Inferior parietal cortex (tissue), 1 donor: ENCODE results near the gene PDLIM5.
"Not testable (repeated sequence)": the region's sequence is repeated elsewhere in the genome, so short reads cannot be mapped to it uniquely, and the experiment has no call there.

Source experiments
- DNase-seq: peaks from one replicate; pipeline ENCODE4 v3.0.0-alpha.2; 2016; ENCODE audit errors: extremely low spot score

PDLIM5 gene

GRCh38 chr4:94462572-94462971 is 10.8 kb downstream of the PDLIM5 start:
- no peak for DNase-seq

DNA sequence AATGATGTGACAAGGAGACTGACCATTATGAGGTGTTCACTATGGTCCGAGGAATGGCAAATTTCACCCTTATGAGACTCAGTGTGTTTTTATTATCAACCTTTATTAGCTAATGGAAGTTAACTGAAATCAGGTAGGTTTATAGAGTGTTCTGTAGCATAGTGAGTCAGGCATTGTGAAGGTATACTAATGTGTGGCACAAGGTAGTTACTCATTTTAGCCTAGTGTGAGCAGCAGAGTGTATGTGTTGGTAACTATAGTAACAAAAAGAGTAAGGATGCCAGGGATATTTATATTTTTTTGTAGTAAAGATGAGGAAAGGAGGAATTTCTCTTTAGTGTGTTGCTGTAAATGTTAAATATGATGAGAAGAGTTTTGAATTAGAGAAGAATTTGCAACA is 12.0 kb downstream of the PDLIM5 start:
- no peak for DNase-seq

- DNase-seq: no peak
Measured at GRCh38 chr4:94466371-94466770, 14.6 kb downstream of the PDLIM5 start.

DNA sequence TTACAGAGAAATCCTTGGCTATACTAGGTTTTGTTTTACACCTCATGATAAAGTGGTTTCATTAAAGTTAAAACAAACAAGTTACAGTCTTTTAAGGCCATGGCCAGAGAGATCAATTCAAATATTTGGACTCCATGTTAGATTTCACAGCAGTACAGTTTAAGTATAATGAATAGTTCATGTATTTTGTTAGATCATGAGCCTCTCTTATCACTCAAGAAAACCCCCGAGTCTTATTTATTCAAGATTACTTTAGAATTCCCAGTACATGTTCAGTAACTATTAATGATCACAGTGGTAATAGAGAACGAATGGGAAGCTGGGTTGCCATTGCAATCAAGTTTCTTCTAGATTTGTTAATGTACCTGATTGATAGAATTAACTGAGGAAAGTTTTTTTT is 15.2 kb downstream of the PDLIM5 start:
- DNase-seq: no peak

DNA sequence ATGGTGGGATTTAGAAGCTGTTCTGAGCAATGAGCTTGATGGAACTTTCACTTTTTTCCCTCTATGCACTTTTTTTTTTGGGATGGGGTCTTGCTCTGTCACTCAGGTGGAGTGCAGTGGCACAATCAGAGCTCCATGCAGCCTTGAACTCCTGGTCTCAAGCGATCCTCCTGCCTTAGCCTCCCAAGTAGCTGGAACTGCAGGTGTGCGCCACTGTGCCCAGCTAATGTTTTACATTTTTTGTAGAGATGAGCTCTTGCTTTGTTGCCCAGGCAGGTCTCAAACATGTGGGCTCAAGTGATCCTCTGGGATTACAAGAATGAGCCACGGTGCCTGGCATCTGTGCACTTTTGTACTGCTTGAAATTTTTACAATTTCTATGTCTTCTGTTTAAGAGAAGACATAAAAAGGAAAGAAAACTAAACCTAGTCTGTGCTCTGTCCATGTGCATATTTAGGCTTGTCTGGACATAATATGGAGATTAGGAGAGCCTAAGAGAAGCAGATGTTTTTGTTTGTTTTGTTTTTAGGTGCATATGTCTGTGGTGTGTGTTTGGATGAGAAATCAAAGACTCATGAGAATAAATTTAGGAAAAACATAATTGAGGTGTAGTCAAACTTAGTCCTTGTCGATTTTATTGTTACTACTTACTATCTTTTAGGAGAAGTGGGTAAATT is 16.5 kb downstream of the PDLIM5 start:
- DNase-seq: no peak

GRCh38 chr4:94469221-94469784 is 17.6 kb downstream of the PDLIM5 start:
- DNase-seq: no peak

DNA sequence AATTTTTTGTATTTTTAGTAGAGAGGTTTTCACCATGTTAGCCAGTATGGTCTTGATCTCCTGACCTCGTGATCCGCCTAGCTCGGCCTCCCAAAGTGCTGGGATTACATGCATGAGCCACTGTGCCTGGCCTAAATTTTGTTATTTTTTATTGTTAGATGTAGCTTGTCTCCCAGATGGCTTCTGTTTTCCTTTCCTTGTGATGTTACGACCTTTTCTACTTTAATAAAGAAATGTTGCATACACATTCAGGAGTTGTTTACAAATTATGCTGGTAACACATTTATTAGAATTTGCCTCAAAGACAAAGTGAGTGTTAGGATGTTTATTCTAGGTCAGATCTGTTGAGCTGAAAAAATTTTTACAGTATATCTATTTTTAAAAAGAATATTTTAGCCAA is 18.4 kb downstream of the PDLIM5 start:
- DNase-seq: no peak

DNA sequence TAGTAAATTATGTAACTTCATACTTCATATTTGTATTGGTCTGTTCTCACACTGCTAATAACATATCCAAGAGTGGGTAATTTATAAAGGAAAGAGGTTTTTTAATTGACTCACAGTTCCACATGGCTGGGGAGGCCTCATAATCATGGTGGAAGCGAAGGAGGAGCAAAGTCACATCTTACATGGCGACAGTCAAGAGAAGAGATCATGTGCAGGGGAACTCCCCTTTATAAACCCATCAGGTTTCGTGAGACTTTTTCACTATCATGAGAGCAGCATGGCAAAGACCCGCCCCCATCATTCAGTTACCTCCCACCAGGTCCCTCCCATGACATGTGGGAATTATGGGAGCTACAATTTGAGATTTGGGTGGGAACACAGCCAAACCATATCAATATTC is 19.0 kb downstream of the PDLIM5 start:
- DNase-seq: not testable (repeated sequence)

DNA sequence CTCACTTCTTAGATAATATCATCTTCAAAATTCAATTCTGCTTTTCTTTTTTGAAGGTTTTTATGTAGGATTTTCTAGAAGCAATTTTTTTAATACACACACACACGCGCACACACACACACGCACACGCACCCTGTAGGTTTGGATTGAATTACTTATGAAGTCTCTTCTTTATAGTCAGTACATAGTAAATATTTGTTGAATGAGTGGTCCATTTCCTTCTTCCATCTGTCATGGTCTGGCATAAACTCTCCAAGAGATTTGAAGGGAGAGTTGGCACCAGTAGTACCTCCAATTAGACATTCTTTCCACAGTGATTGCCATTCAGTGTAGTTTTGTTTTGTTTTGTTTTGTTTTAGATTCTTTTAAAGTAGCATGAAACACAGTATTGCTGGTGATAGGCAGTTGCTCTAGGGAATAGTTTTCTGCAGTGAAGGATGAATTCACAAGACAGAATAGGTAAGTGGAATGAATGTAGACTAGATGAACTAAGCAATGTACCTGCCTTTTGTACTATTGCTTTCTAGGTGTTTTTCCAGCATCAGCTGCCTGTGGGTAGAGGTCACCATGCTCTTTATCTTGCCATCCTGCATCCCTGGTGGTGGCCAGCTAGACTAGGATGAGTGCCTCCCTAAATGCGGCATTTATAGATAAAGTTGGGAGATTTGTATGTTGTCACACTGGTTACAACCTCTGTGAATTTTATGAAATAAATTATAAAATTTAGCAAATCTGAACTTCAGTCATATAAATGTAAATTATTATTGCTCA is 20.5 kb downstream of the PDLIM5 start:
- DNase-seq: no peak

DNA sequence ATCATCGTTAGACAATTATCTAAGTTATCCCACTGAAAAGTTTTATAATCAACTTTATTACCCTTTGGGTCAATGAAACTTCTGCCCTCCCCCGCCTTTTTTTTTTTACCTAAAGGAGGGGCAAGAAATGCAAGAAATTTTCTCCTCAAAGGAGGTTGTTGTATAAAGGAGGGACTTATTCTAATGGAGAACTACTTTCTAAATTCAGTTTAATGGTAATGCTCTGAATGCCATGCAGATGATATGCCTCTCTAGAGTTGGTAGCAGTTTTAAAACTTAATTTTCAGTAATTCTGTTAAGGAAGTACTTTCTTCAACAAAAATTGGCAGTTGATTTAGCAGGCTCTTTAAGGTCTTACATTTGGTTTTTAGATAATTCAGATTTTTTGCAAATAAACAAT is 23.3 kb downstream of the PDLIM5 start:
- no peak for DNase-seq

DNA sequence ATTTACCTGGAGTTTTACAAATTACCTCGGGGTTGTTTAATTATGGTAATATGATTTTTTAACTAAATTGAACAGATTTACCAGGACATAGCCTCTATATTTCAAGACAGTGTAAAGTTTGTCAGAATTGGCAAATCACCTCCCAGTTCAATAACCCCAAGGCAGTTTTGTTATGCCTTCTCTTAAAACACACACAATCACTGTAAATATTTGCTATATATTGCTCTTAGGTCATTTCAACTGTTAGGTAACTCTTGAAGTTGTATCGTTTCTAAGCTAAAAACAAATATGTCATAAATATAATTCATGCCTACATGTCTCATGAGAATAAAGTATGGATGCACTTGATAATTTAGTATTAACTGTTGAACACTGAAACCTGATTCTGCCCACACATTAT is 24.1 kb downstream of the PDLIM5 start:
- no peak for DNase-seq

- no peak for DNase-seq
Measured at GRCh38 chr4:94477227-94477626, 25.5 kb downstream of the PDLIM5 start.

GRCh38 chr4:94478805-94479204 is 27.1 kb downstream of the PDLIM5 start:
- DNase-seq: not testable (repeated sequence)

- DNase-seq: no peak
Measured at GRCh38 chr4:94479358-94480141, 27.8 kb downstream of the PDLIM5 start.

DNA sequence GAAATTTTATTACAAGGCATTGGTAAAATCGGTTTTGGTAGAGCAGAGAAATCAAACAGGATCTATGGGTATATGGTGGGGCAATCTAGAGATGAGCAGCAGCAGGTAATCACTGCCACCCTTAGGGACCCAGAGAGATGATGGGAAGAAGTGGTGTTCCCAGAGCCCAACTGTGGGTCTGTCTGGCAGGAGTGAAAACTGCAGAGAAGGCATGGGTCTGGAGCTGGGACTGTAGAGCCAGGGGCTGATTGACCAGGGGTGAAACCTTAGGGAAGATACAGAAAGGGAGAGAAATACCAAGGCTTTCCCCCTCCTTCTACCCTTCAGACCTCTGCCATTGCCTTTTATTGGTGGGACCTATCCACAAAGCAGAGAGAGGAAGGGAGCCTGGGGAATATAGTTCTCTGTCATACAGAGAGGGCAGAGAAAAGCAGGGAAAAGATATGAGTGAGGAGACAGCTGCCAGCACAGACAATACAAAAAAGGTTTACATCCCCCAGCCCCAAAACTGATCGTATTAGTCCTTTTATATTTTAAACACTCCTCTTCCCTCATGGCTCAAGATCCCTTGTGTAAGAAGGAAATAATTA is 28.7 kb downstream of the PDLIM5 start:
- DNase-seq: no peak

- DNase-seq: no peak
Measured at GRCh38 chr4:94483895-94484294, 32.2 kb downstream of the PDLIM5 start.

DNA sequence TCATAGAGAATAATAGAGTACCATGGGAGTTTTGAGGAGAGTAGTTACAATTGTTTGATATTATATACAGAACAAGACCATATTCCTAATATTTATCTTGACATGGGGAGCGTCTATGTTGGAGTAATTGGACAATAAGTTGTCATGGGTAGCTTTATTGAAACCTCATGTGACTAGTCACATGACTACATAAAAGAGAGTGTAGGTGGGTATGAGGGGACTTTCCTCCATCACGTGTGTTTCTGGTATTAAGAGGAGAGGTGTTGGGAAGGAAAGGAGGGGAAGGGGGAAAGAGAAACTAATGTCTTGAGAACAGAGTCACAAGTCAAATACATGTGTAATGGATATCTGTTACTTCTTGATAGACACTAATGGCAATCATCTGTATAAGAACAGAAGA is 33.1 kb downstream of the PDLIM5 start:
- no peak for DNase-seq

- DNase-seq: no peak
Measured at GRCh38 chr4:94486372-94486801, 34.6 kb downstream of the PDLIM5 start.

DNA sequence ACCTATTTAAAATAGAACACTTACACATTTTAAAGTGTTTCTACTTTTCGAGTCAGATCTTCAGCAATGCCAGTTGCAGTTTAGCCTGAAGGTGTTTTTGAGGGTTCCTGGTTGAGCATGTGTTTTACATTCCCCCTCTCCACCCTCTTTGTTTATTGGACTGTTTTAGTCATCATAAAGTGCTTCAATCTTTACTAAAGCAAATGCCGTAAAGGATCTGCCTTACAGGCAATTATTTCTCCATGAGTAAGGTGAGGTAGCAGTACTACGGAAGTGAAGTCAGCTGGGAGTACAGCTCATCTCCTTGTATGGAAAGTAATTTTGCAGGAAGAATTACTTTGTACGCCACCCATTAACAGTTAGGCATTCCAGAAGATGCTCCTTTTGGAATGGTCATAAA is 36.9 kb downstream of the PDLIM5 start:
- no peak for DNase-seq

- DNase-seq: no peak
Measured at GRCh38 chr4:94489098-94489497, 37.4 kb downstream of the PDLIM5 start.

DNA sequence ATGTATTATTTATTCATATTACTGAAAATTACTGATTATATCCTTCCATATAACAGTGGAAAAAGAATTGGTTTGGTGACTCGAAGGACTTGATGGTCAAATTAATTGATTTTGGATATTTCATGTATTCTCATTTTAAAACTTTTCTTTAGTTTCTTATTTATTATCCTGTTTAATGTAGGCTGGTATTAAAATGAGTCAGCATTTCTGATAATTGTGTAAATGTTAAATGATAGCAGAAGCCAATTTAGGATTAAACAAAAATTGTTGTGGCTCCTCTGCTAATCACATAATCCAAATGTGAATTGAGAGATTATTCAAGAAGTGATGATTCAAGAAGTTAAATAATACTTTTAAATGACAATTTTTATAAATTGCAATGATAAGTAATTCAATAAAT is 38.7 kb downstream of the PDLIM5 start:
- no peak for DNase-seq

DNA sequence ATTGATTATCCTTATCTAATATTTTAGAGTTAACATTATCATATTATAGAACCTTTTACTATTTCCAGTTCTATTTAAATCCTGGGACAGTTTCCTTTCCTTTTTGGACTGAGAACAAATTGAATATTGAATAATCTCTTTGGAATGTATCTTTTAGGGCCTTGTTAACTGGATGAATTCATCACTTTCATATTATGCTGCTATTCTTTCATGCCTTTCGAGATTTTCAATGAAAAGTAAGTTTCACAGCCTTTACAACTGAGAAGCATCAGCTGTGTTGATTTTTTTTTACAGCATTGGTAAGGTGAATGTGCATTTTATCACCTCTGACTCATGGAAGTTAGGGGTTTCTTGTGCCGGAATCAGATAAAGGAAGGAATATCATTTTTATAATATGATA is 39.6 kb downstream of the PDLIM5 start:
- DNase-seq: no peak
